CD14-positive monocyte (primary cell): Measurements from ENCODE around the gene ICA1L. TPM values are rescaled to one million over a fixed set of nuclear protein-coding genes. Genes with fewer than 3 reads are reported as not detected.

ENCODE experiments used
- DNase-seq, 3 donors: peaks; one replicate each; pipeline ENCODE4 v3.0.0-alpha.2; 2011 to 2022
- H2AFZ ChIP-seq: 2 replicates; pipeline ENCODE4 v1.6.0; 2012; ENCODE audit warnings: mild to moderate bottlenecking, low read depth, low read length, inconsistent platforms; ENCODE audit not compliant: insufficient read depth, poor library complexity, severe bottlenecking
- H3K27ac ChIP-seq, 2 donors: 1 replicate in 1 of 2; 2 replicates in 1 of 2; pipeline ENCODE4 v1.5.1; 2012 to 2013; ENCODE audit warnings: low read length in 2 of 2, control low read depth in 1 of 2, inconsistent platforms in 1 of 2, low read depth in 1 of 2, mild to moderate bottlenecking in 1 of 2
- H3K27me3 ChIP-seq, 2 donors: one replicate each; pipeline versions ENCODE4 v1.6.0 to v1.6.1; 2011 to 2013; ENCODE audit warnings: low read length in 2 of 2; ENCODE audit not compliant: control insufficient read depth in 2 of 2, insufficient read depth in 2 of 2
- H3K36me3 ChIP-seq, 2 donors: replicated peaks in 1 of 2; 1 replicate in 1 of 2; 2 replicates in 1 of 2; pipeline versions ENCODE4 v1.5.1 to v1.6.1; 2012 to 2013; ENCODE audit warnings: low read length in 2 of 2, control low read depth in 1 of 2, inconsistent platforms in 1 of 2, mild to moderate bottlenecking in 1 of 2; ENCODE audit not compliant: insufficient read depth in 2 of 2, control insufficient read depth in 1 of 2
- H3K4me1 ChIP-seq, 2 donors: 1 replicate in 1 of 2; 2 replicates in 1 of 2; pipeline versions ENCODE4 v1.5.1 to v1.6.1; 2012 to 2013; ENCODE audit warnings: low read length in 2 of 2, control low read depth in 1 of 2, inconsistent platforms in 1 of 2, mild to moderate bottlenecking in 1 of 2, moderate library complexity in 1 of 2; ENCODE audit not compliant: insufficient read depth in 2 of 2, control insufficient read depth in 1 of 2
- H3K4me2 ChIP-seq: replicated peaks from 2 replicates; pipeline ENCODE3; 2012; ENCODE audit warnings: low read length, moderate library complexity, mild to moderate bottlenecking; ENCODE audit not compliant: poor library complexity, severe bottlenecking; ENCODE audit errors: extremely low read depth
- H3K4me3 ChIP-seq, 3 experiments: fragments of 200-600 bp in 1 of 3; sonication (generic) in 1 of 3; replicated peaks in 1 of 3; 1 replicate in 2 of 3; 2 replicates in 1 of 3; pipeline ENCODE4 v1.5.1; 2011 to 2013; ENCODE audit warnings: low read length in 3 of 3, mild to moderate bottlenecking in 3 of 3, control low read depth in 2 of 3, low read depth in 2 of 3, inconsistent platforms in 1 of 3, moderate library complexity in 1 of 3
- H3K79me2 ChIP-seq: 2 replicates; pipeline ENCODE4 v1.6.0; 2012; ENCODE audit warnings: mild to moderate bottlenecking, control low read depth, inconsistent platforms, low read length, moderate library complexity; ENCODE audit not compliant: insufficient read depth
- H3K9ac ChIP-seq: 2 replicates; pipeline ENCODE4 v1.6.0; 2017; ENCODE audit warnings: low read length, mild to moderate bottlenecking; ENCODE audit not compliant: insufficient read depth, poor library complexity, severe bottlenecking
- H3K9me3 ChIP-seq, 2 donors: replicated peaks in 1 of 2; 1 replicate in 1 of 2; 2 replicates in 1 of 2; pipeline versions ENCODE4 v1.5.1 to v1.6.1; 2012 to 2013; ENCODE audit warnings: low read length in 2 of 2, control low read depth in 1 of 2; ENCODE audit not compliant: control insufficient read depth in 1 of 2, insufficient read depth in 1 of 2
- H4K20me1 ChIP-seq: 2 replicates; pipeline ENCODE4 v1.6.0; 2012; ENCODE audit warnings: mild to moderate bottlenecking, low read length, control low read depth, moderate library complexity; ENCODE audit not compliant: insufficient read depth
- H3K27ac Mint-ChIP-seq, 7 donors: one replicate each; pipeline ENCODE4 v1.8.0; 2020; ENCODE audit warnings: mild to moderate bottlenecking in 7 of 7, mixed read lengths in 7 of 7, moderate library complexity in 6 of 7, inconsistent platforms in 2 of 7
- H3K27me3 Mint-ChIP-seq, 3 donors: one replicate each; pipeline ENCODE4 v1.8.0; 2021 to 2022; ENCODE audit warnings: low read depth in 3 of 3, mild to moderate bottlenecking in 3 of 3, mixed read lengths in 3 of 3, moderate library complexity in 3 of 3, inconsistent platforms in 1 of 3
- H3K36me3 Mint-ChIP-seq, 2 donors: one replicate each; pipeline ENCODE4 v1.8.0; 2020; ENCODE audit warnings: mixed read lengths in 2 of 2, inconsistent platforms in 1 of 2, mild to moderate bottlenecking in 1 of 2
- H3K4me1 Mint-ChIP-seq: one replicate; pipeline ENCODE4 v1.8.0; 2020; ENCODE audit warnings: mild to moderate bottlenecking, mixed read lengths
- H3K4me3 Mint-ChIP-seq, 2 donors: one replicate each; pipeline ENCODE4 v1.8.0; 2020; ENCODE audit warnings: mild to moderate bottlenecking in 2 of 2, mixed read lengths in 2 of 2, moderate library complexity in 1 of 2
- H3K9me3 Mint-ChIP-seq, 7 donors: one replicate each; pipeline ENCODE4 v1.8.0; 2020 to 2022; ENCODE audit warnings: mixed read lengths in 7 of 7, mild to moderate bottlenecking in 6 of 7, moderate library complexity in 6 of 7, inconsistent platforms in 2 of 7
- CTCF ChIP-seq: fragments of 200-600 bp; IDR thresholded peaks from one replicate; pipeline ENCODE4 v1.8.0; 2022; ENCODE audit warnings: antibody characterized with exemption, mild to moderate bottlenecking
- WGBS: methylation state at CpG from one replicate; pipeline ENCODE4 v1.1.5; 2013; ENCODE audit warnings: missing lambda C conversion rate; ENCODE audit not compliant: insufficient coverage; 5-methylcytosine and 5-hydroxymethylcytosine counted together
- intact Hi-C, 2 donors: fragments of 100-400 bp; cut with micrococcal nuclease; formaldehyde crosslinking; loops; one replicate each; pipeline versions ENCODE4 v1.15.0 to v1.15.1; 2023
- polyA plus RNA-seq, 3 donors: library from polyadenylated mRNA; depleted of rRNA in 1 of 3; unstranded in 2 of 3; stranded (reverse) in 1 of 3; fragments of 300-500 nt in 2 of 3; fragments of >200 nt in 1 of 3; fragmentation: Illumina TruSeq in 2 of 3; gene quantifications; 1 replicate in 2 of 3; 2 replicates in 1 of 3; pipeline ENCODE4 v1.2.3, GENCODE V29; 2012 to 2021

The ICA1L gene
- polyA plus RNA-seq, 3 donors, result 0.17 to 0.85 (median 0.57) TPM

- H3K4me3 ChIP-seq, result no peak overlapping the region
- H3K27me3 Mint-ChIP-seq, result no peaks in the 10 kb centered on the region
- DNase-seq, result no peak
- no peaks in the 10 kb centered on the region for H3K36me3 Mint-ChIP-seq
- H3K27ac ChIP-seq, result no peak overlapping the region
- H3K9me3 ChIP-seq, result no peaks in the 10 kb centered on the region
- H3K4me1 Mint-ChIP-seq, result no peaks in the 10 kb centered on the region
- H3K36me3 ChIP-seq, result no peaks in the 10 kb centered on the region
- H3K4me3 Mint-ChIP-seq, result no peak overlapping the region
- no peak overlapping the region for H3K9ac ChIP-seq
- intact Hi-C loops, result no loop called here
- no peaks in the 10 kb centered on the region for H3K27me3 ChIP-seq
- no peak overlapping the region for H3K4me2 ChIP-seq
- TF ChIP-seq CTCF, result no peak
- H3K27ac Mint-ChIP-seq, result no peak overlapping the region
- H4K20me1 ChIP-seq, result no peaks in the 10 kb centered on the region
- H3K79me2 ChIP-seq, result no peaks in the 10 kb centered on the region
- no peak overlapping the region for H2AFZ ChIP-seq
- no peaks in the 10 kb centered on the region for H3K4me1 ChIP-seq
- 90% methylated on average over 1 of the region's 1 CpG for WGBS
- H3K9me3 Mint-ChIP-seq, result peaks cover 0 to 3% (median 0%) of the 10 kb centered on the region in 7 donors
These were observed 46.7 kb downstream of the ICA1L start for GRCh38 chr2:202824901-202825300.

- H3K27ac ChIP-seq, result no peak overlapping the region
- H3K9ac ChIP-seq, result no peak overlapping the region
- no peak for TF ChIP-seq CTCF
- H3K4me1 ChIP-seq, result no peaks in the 10 kb centered on the region
- DNase-seq, result no peak
- no CpG with 5 or more reads among the region's 2 CpGs for WGBS
- no peak overlapping the region for H2AFZ ChIP-seq
- H4K20me1 ChIP-seq, result no peaks in the 10 kb centered on the region
- no peaks in the 10 kb centered on the region for H3K79me2 ChIP-seq
- H3K4me3 ChIP-seq, result no peak overlapping the region
- Mint-ChIP-seq H3K4me3 (no peak overlapping the region), H3K4me1 (no peaks in the 10 kb centered on the region), H3K27ac (no peak overlapping the region), H3K9me3 (no peaks in the 10 kb centered on the region), H3K27me3 (no peaks in the 10 kb centered on the region), H3K36me3 (no peaks in the 10 kb centered on the region)
- no peaks in the 10 kb centered on the region for H3K36me3 ChIP-seq
- H3K9me3 ChIP-seq, result no peaks in the 10 kb centered on the region
- H3K4me2 ChIP-seq, result no peak overlapping the region
- intact Hi-C loops, result no loop called here
- no peaks in the 10 kb centered on the region for H3K27me3 ChIP-seq
These were observed 49.2 kb downstream of the ICA1L start for GRCh38 chr2:202822411-202822810.
